H1 (cell line): ENCODE data around the gene ABCA13. TPM values are rescaled to one million over a fixed set of nuclear protein-coding genes. Genes with fewer than 3 reads are reported as not detected.

Experiments used
- CTCF ChIA-PET: fragments of 300-600 bp; sonication (Branson Sonifier 250); formaldehyde crosslinking; loops from one replicate; lab custom pipeline; 2021; ENCODE audit not compliant: partially characterized antibody; lab: Charles Lee
- POLR2A ChIA-PET: fragments of 300-600 bp; sonication (Branson Sonifier 250); formaldehyde crosslinking; loops from one replicate; lab custom pipeline; 2021; ENCODE audit warnings: inconsistent platforms; ENCODE audit not compliant: partially characterized antibody; lab: Charles Lee
- DNase-seq, 2 experiments: peaks; one replicate each; pipeline versions ENCODE4 v3.0.0 to v3.0.0-alpha.2; 2010 to 2022; ENCODE audit warnings: low spot score in 2 of 2, low read depth in 1 of 2, mixed read lengths in 1 of 2
- FAIRE-seq: peaks from 2 replicates; lab custom pipeline; 2011; peaks lifted over from hg19 to GRCh38; lab: Jason Lieb, UNC
- H2AFZ ChIP-seq: 2 replicates; pipeline ENCODE4 v1.8.1; 2012; ENCODE audit warnings: low read length, inconsistent platforms
- H2AK5ac ChIP-seq: 2 replicates; pipeline ENCODE4 v1.6.1; 2013; ENCODE audit warnings: low read depth, low read length
- H2BK120ac ChIP-seq: replicated peaks from 2 replicates; pipeline ENCODE3; 2013; ENCODE audit warnings: low read depth, low read length, inconsistent platforms
- H2BK12ac ChIP-seq: 2 replicates; pipeline ENCODE4 v1.6.1; 2013; ENCODE audit warnings: low read depth, low read length
- H2BK15ac ChIP-seq: 2 replicates; pipeline ENCODE4 v1.6.1; 2013; ENCODE audit warnings: low read length
- H2BK20ac ChIP-seq: 2 replicates; pipeline ENCODE4 v1.6.1; 2013; ENCODE audit warnings: low read length
- H2BK5ac ChIP-seq: 2 replicates; pipeline ENCODE4 v1.6.1; 2013; ENCODE audit warnings: low read depth, low read length
- H3K14ac ChIP-seq: 2 replicates; pipeline ENCODE4 v1.6.1; 2013; ENCODE audit warnings: inconsistent platforms; ENCODE audit not compliant: insufficient read length
- H3K18ac ChIP-seq: 2 replicates; pipeline ENCODE4 v1.6.1; 2013; ENCODE audit warnings: low read length; ENCODE audit errors: extremely low read depth
- H3K23ac ChIP-seq: 2 replicates; pipeline ENCODE4 v1.6.1; 2013; ENCODE audit warnings: inconsistent platforms; ENCODE audit not compliant: insufficient read length
- H3K23me2 ChIP-seq: 2 replicates; pipeline ENCODE4 v1.6.1; 2013; ENCODE audit warnings: low read depth, low read length
- H3K27ac ChIP-seq: 2 replicates; pipeline ENCODE4 v1.6.1; 2011; ENCODE audit warnings: low read depth, low read length, inconsistent platforms
- H3K27me3 ChIP-seq, 4 experiments: replicated peaks in 1 of 4; 1 replicate in 1 of 4; 2 replicates in 3 of 4; pipeline versions ENCODE4 v1.6.1 to v1.8.1; 2011 to 2013; ENCODE audit warnings: low read length in 3 of 4, mild to moderate bottlenecking in 3 of 4, inconsistent platforms in 2 of 4, mixed read lengths in 2 of 4, moderate library complexity in 1 of 4; ENCODE audit not compliant: control insufficient read depth in 3 of 4, insufficient read depth in 3 of 4; ENCODE audit errors: extremely low read depth in 1 of 4
- H3K36me3 ChIP-seq, 4 experiments: 2 replicates each; pipeline versions ENCODE4 v1.6.1 to v1.8.1; 2011 to 2013; ENCODE audit warnings: mild to moderate bottlenecking in 4 of 4, low read length in 3 of 4, moderate library complexity in 2 of 4, control low read depth in 1 of 4, inconsistent platforms in 1 of 4; ENCODE audit not compliant: insufficient read depth in 4 of 4, control insufficient read depth in 2 of 4
- H3K4ac ChIP-seq: replicated peaks from 2 replicates; pipeline ENCODE3; 2013; ENCODE audit warnings: low read length, low read depth, mixed read lengths, inconsistent platforms; ENCODE audit not compliant: insufficient read length
- H3K4me1 ChIP-seq, 4 experiments: replicated peaks in 1 of 4; 1 replicate in 1 of 4; 2 replicates in 3 of 4; pipeline versions ENCODE4 v1.6.1 to v1.8.1; 2011 to 2013; ENCODE audit warnings: low read length in 3 of 4, inconsistent platforms in 2 of 4, mixed read lengths in 1 of 4; ENCODE audit not compliant: insufficient read depth in 4 of 4, control insufficient read depth in 3 of 4
- H3K4me2 ChIP-seq, 2 experiments: 2 replicates each; pipeline versions ENCODE4 v1.6.1 to v1.8.1; 2011 to 2013; ENCODE audit warnings: low read depth in 2 of 2, low read length in 2 of 2, control low read depth in 1 of 2, inconsistent platforms in 1 of 2, mild to moderate bottlenecking in 1 of 2; ENCODE audit not compliant: insufficient read depth in 1 of 2
- H3K4me3 ChIP-seq, 4 experiments: fragments of 200-600, 300-600 bp in 1 of 4; sonication (generic), shearing (Covaris generic), sonication (Bioruptor Twin) in 1 of 4; 2 replicates each; pipeline versions ENCODE4 v1.5.1 to v1.8.1; 2011 to 2016; ENCODE audit warnings: low read length in 4 of 4, low read depth in 3 of 4, control low read depth in 2 of 4, inconsistent platforms in 2 of 4, mild to moderate bottlenecking in 2 of 4, mixed read lengths in 1 of 4, moderate library complexity in 1 of 4; ENCODE audit not compliant: insufficient read depth in 2 of 4; ENCODE audit errors: extremely low read depth in 1 of 4
- H3K56ac ChIP-seq: replicated peaks from 2 replicates; pipeline ENCODE3; 2013; ENCODE audit warnings: low read depth, mild to moderate bottlenecking, mixed read lengths, low read length, inconsistent platforms; ENCODE audit not compliant: insufficient read length
- H3K79me1 ChIP-seq: 2 replicates; pipeline ENCODE4 v1.6.1; 2013; ENCODE audit warnings: low read depth, low read length, control low read depth
- H3K79me2 ChIP-seq, 2 experiments: 2 replicates each; pipeline versions ENCODE4 v1.6.1 to v1.8.1; 2012 to 2013; ENCODE audit warnings: low read length in 2 of 2, mild to moderate bottlenecking in 2 of 2, inconsistent platforms in 1 of 2; ENCODE audit not compliant: insufficient read depth in 2 of 2, control insufficient read depth in 1 of 2
- H3K9ac ChIP-seq, 4 experiments: replicated peaks in 1 of 4; 1 replicate in 1 of 4; 2 replicates in 3 of 4; pipeline versions ENCODE4 v1.6.1 to v1.8.1; 2011 to 2013; ENCODE audit warnings: low read depth in 3 of 4, low read length in 3 of 4, control low read depth in 2 of 4, mild to moderate bottlenecking in 2 of 4, moderate library complexity in 2 of 4, inconsistent platforms in 1 of 4; ENCODE audit errors: extremely low read depth in 1 of 4
- H3K9me3 ChIP-seq, 2 experiments: 2 replicates each; pipeline versions ENCODE4 v1.6.1 to v1.8.1; 2012 to 2013; ENCODE audit warnings: mild to moderate bottlenecking in 2 of 2, moderate library complexity in 2 of 2, control low read depth in 1 of 2, inconsistent platforms in 1 of 2, low read depth in 1 of 2, low read length in 1 of 2, mixed read lengths in 1 of 2; ENCODE audit not compliant: insufficient read depth in 2 of 2
- H4K20me1 ChIP-seq, 2 experiments: replicated peaks in 1 of 2; 2 replicates each; pipeline versions ENCODE3 to v1.8.1; 2011 to 2013; ENCODE audit warnings: inconsistent platforms in 2 of 2, low read length in 2 of 2, mild to moderate bottlenecking in 1 of 2; ENCODE audit not compliant: insufficient read depth in 2 of 2, control insufficient read depth in 1 of 2
- H4K5ac ChIP-seq: 2 replicates; pipeline ENCODE4 v1.6.1; 2013; ENCODE audit warnings: low read length, low read depth, mixed read lengths, inconsistent platforms; ENCODE audit not compliant: insufficient read length
- H4K8ac ChIP-seq: 2 replicates; pipeline ENCODE4 v1.8.0; 2013; ENCODE audit warnings: mild to moderate bottlenecking, moderate library complexity, low read length, inconsistent platforms; ENCODE audit not compliant: insufficient read depth; ENCODE audit errors: extremely low read depth
- H4K91ac ChIP-seq: replicated peaks from 2 replicates; pipeline ENCODE3; 2013; ENCODE audit warnings: low read length, mixed read lengths, inconsistent platforms; ENCODE audit not compliant: insufficient read length
- CBX5 ChIP-seq: fragments of 300-800, 300-1000 bp; sonication (generic); IDR thresholded peaks from 2 replicates; pipeline ENCODE4 v1.7.1; 2016; ENCODE audit warnings: antibody characterized with exemption, low read length, low read depth
- CBX8 ChIP-seq: fragments of 300-800, 300-1000 bp; sonication (generic); IDR thresholded peaks from 2 replicates; pipeline ENCODE4 v1.7.1; 2016; ENCODE audit warnings: low read depth, low read length, borderline replicate concordance
- CHD1 ChIP-seq: IDR thresholded peaks from 2 replicates; pipeline ENCODE4 v1.6.1; 2012; ENCODE audit warnings: low read depth, low read length, improper control_type of control experiment
- CREB1 ChIP-seq: IDR thresholded peaks from 2 replicates; pipeline ENCODE4 v1.6.1; 2012; ENCODE audit warnings: inconsistent platforms
- EP300 ChIP-seq, 2 experiments: IDR thresholded peaks; 1 replicate in 1 of 2; 2 replicates in 1 of 2; pipeline ENCODE4 v1.6.1; 2011 to 2012; ENCODE audit warnings: low read depth in 2 of 2, low read length in 2 of 2, mild to moderate bottlenecking in 2 of 2, borderline replicate concordance in 1 of 2, inconsistent platforms in 1 of 2, moderate library complexity in 1 of 2
- EZH2 ChIP-seq: fragments of 200-600 bp; sonication (generic); IDR thresholded peaks from 2 replicates; pipeline ENCODE4 v1.7.1; 2012; ENCODE audit warnings: low read depth, mild to moderate bottlenecking, moderate library complexity, low read length, inconsistent platforms; ENCODE audit not compliant: severe bottlenecking
- HDAC2 ChIP-seq, 2 experiments: fragments of 300-600 bp in 1 of 2; sonication (generic) in 1 of 2; IDR thresholded peaks; 2 replicates each; pipeline ENCODE4 v1.6.1; 2011 to 2012; ENCODE audit warnings: low read depth in 2 of 2, low read length in 2 of 2, mild to moderate bottlenecking in 2 of 2, moderate library complexity in 2 of 2, borderline replicate concordance in 1 of 2, inconsistent platforms in 1 of 2
- NANOG ChIP-seq: IDR thresholded peaks from 2 replicates; pipeline ENCODE4 v1.6.1; 2011; ENCODE audit warnings: low read length, low read depth, mild to moderate bottlenecking, inconsistent platforms; ENCODE audit not compliant: insufficient read depth, poor library complexity, severe bottlenecking
- POLR2AphosphoS5 ChIP-seq: IDR thresholded peaks from 2 replicates; pipeline ENCODE4 v1.6.1; 2011; ENCODE audit warnings: low read depth, low read length
- RFX5 ChIP-seq: IDR thresholded peaks from 2 replicates; pipeline ENCODE4 v1.6.1; 2011; ENCODE audit warnings: low read depth, low read length, improper control_type of control experiment, borderline replicate concordance
- SIN3A ChIP-seq, 2 experiments: IDR thresholded peaks in 1 of 2; conservative IDR thresholded peaks in 1 of 2; 2 replicates each; pipeline ENCODE4 v1.6.1; 2011 to 2012; ENCODE audit warnings: low read length in 2 of 2, improper control_type of control experiment in 1 of 2, low read depth in 1 of 2, mild to moderate bottlenecking in 1 of 2
- SIRT6 ChIP-seq: IDR thresholded peaks from one replicate; pipeline ENCODE4 v1.7.1; 2012; ENCODE audit warnings: low read length, inconsistent platforms
- TAF1 ChIP-seq: IDR thresholded peaks from 2 replicates; pipeline ENCODE4 v1.6.1; 2011; ENCODE audit warnings: mild to moderate bottlenecking, low read depth, low read length
- WGBS, 2 experiments: shearing (Covaris generic) in 1 of 2; methylation state at CpG; one replicate each; pipeline versions ENCODE4 v1.1.6 to v1.1.7; 2013 to 2015; ENCODE audit warnings: low lambda C conversion rate in 2 of 2, mixed read lengths in 2 of 2, inconsistent platforms in 1 of 2, low coverage in 1 of 2, missing lambda C conversion rate in 1 of 2; ENCODE audit not compliant: insufficient replicate concordance in 2 of 2, insufficient coverage in 1 of 2, insufficient read length in 1 of 2; ENCODE audit errors: extremely low coverage in 1 of 2, missing lambda C conversion rate in 1 of 2; 5-methylcytosine and 5-hydroxymethylcytosine counted together
- polyA plus RNA-seq, 7 experiments: library from polyadenylated mRNA; depleted of rRNA in 3 of 7; stranded (reverse) in 5 of 7; unstranded in 2 of 7; fragments of >200 nt in 5 of 7; fragments of 200-250 nt in 2 of 7; gene quantifications; 1 replicate in 5 of 7; 2 replicates in 1 of 7; 4 replicates in 1 of 7; pipeline versions ENCODE4 v1.2.1 to v1.2.3, GENCODE V29; 2011 to 2013; ENCODE audit warnings: missing spikeins in 2 of 7, mixed read lengths in 2 of 7
- total RNA-seq: library from RNA; stranded (reverse); fragmentation: NEBNext Ultra II Directional; extraction: Animal tissue kit (Norgen Biotek cat#: 25700); gene quantifications from 2 replicates; pipeline ENCODE4 v1.2.1, GENCODE V29; 2021

The ABCA13 gene
- total and polyA plus RNA-seq, 2 of the 8 experiments (the other 6 are each of a cell fraction or from before 2014, with no cell fraction given), result 0.07 to 0.09 TPM

DNA sequence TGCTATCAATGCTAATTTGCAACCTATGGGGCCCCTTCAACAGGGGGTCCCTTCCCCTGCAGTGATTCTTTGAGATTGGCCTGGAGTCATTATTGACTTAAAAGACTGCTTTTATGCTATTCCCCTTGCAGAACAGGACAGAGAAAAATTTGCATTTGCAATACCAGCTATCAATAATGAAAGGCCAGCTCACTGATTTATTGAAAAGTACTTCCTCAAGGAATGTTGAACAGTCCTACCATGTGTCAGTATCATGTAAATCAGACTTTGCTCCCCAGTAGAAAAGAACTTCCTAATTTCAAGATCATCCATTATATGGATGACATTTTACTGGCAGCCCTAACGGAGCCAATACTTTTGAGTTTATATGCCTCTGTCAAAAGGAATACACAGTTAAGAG lies 29.7 kb upstream of the ABCA13 start:
- FAIRE-seq, result no peak
- ChIA-PET CTCF (interaction anchor here (1.1 to 1.9 kb wide), 4 partner anchors 9 to 157 kb away, joined by 3 to 6 read pairs (median 4); no protein-coding TSS in a partner anchor), POLR2A (no interaction called here)

More for the DNA sequence above, 29.7 kb upstream of the ABCA13 start:
- no peak overlapping the region for H2BK5ac ChIP-seq
- H4K8ac ChIP-seq, result no peak overlapping the region
- H4K5ac ChIP-seq, result no peak overlapping the region
- H3K27me3 ChIP-seq, result no peaks in the 10 kb centered on the region
- no peak overlapping the region for H3K4ac ChIP-seq
- no peak overlapping the region for H3K56ac ChIP-seq
- H2BK20ac ChIP-seq, result no peak overlapping the region
- no peak overlapping the region for H2AK5ac ChIP-seq
- TF ChIP-seq CBX8 (no peak), TAF1 (no peak), HDAC2 (IDR thresholded peaks at IDR 0.05; ENCODE audit: borderline replicate concordance in 1 of 2, low read depth in 2 of 2, low read length in 2 of 2) (no peak), CREB1 (no peak), SIN3A (conservative IDR thresholded peaks at IDR 0.05 in 1 of 2, IDR thresholded peaks at IDR 0.05 in 1 of 2; ENCODE audit: low read depth in 1 of 2, low read length in 2 of 2) (no peak), POLR2AphosphoS5 (no peak), CHD1 (no peak), NANOG (no peak), EZH2 (no peak), RFX5 (no peak), EP300 (IDR thresholded peaks at IDR 0.05; ENCODE audit: borderline replicate concordance in 1 of 2, low read depth in 2 of 2, low read length in 2 of 2) (no peak), CBX5 (no peak), SIRT6 (no peak)
- WGBS, 2 experiments, result 71% methylated on average over 1 of the region's 1 CpG; no CpG with 5 or more reads in 1 of the 2 experiments
- H3K23ac ChIP-seq, result no peak overlapping the region
- no peaks in the 10 kb centered on the region for H3K79me1 ChIP-seq
- no peak overlapping the region for H3K27ac ChIP-seq
- H3K14ac ChIP-seq, result no peak overlapping the region
- DNase-seq, result no peak
- H3K36me3 ChIP-seq, result no peaks in the 10 kb centered on the region
- H3K79me2 ChIP-seq, result no peaks in the 10 kb centered on the region
- no peak overlapping the region for H2AFZ ChIP-seq
- H3K9ac ChIP-seq, result no peak overlapping the region
- no peak overlapping the region for H2BK120ac ChIP-seq
- H3K23me2 ChIP-seq, result no peaks in the 10 kb centered on the region
- H3K4me2 ChIP-seq, result no peak overlapping the region
- no peak overlapping the region for H2BK15ac ChIP-seq
- H3K9me3 ChIP-seq, result peaks cover 3 to 9% of the 10 kb centered on the region in 2 experiments; a peak in 2 of 4 replicates
- H2BK12ac ChIP-seq, result no peak overlapping the region
- no peak overlapping the region for H4K91ac ChIP-seq
- no peaks in the 10 kb centered on the region for H4K20me1 ChIP-seq
- H3K18ac ChIP-seq, result no peak overlapping the region
- 0 out of 7 replicates have a peak, but pooled peaks cover 0 to 3% (median under 1%) of the 10 kb centered on the region in 4 experiments for H3K4me1 ChIP-seq
- H3K4me3 ChIP-seq, result no peak overlapping the region
